DOHH2 (cell line): ENCODE data around the gene TSPAN10.
A peak's percentile ranks its signal among the peaks of the same experiment; 100 is the strongest.

ENCODE experiments used
- H3F3A ChIP-seq: fragments of 200-600 bp; sonication (generic), shearing (Covaris generic); 2 replicates; pipeline ENCODE4 v1.6.0; 2016; ENCODE audit warnings: antibody characterized with exemption, mild to moderate bottlenecking; ENCODE audit not compliant: control insufficient read depth, insufficient read depth
- H3K27ac ChIP-seq: fragments of 200-600 bp; sonication (generic); 2 replicates; pipeline ENCODE4 v1.5.1; 2014; ENCODE audit warnings: low read depth, mild to moderate bottlenecking, low read length, moderate library complexity
- H3K27me3 ChIP-seq: fragments of 200-600 bp; sonication (generic); 2 replicates; pipeline ENCODE4 v1.6.1; 2014; ENCODE audit warnings: mild to moderate bottlenecking, low read length, mixed read lengths; ENCODE audit not compliant: control insufficient read depth
- H3K36me3 ChIP-seq: fragments of 200-600 bp; sonication (generic); 2 replicates; pipeline ENCODE4 v1.6.1; 2014; ENCODE audit warnings: mild to moderate bottlenecking, low read length, moderate library complexity, mixed read lengths; ENCODE audit not compliant: control insufficient read depth
- H3K4me1 ChIP-seq: fragments of 200-600 bp; sonication (generic); 2 replicates; pipeline ENCODE4 v1.6.1; 2014; ENCODE audit warnings: mild to moderate bottlenecking, low read length, mixed read lengths; ENCODE audit not compliant: control insufficient read depth
- H3K4me2 ChIP-seq: fragments of 200-600 bp; sonication (generic); 2 replicates; pipeline ENCODE4 v1.6.0; 2014; ENCODE audit warnings: mild to moderate bottlenecking, low read length, moderate library complexity
- H3K4me3 ChIP-seq: fragments of 200-600 bp; sonication (generic); 2 replicates; pipeline ENCODE4 v1.5.1; 2014; ENCODE audit warnings: mild to moderate bottlenecking, low read length, mixed read lengths
- H3K79me2 ChIP-seq: fragments of 200-600 bp; sonication (generic); 2 replicates; pipeline ENCODE4 v1.6.1; 2014; ENCODE audit warnings: mild to moderate bottlenecking, low read length, mixed read lengths; ENCODE audit not compliant: control insufficient read depth
- H3K9me2 ChIP-seq: fragments of 200-600 bp; sonication (generic); replicated peaks from 2 replicates; pipeline ENCODE4 v1.6.1; 2014; ENCODE audit warnings: mild to moderate bottlenecking, low read length, mixed read lengths; ENCODE audit not compliant: control insufficient read depth
- H3K9me3 ChIP-seq: fragments of 200-600 bp; sonication (generic); 2 replicates; pipeline ENCODE4 v1.6.1; 2014; ENCODE audit warnings: antibody characterized with exemption, low read length, mixed read lengths; ENCODE audit not compliant: control insufficient read depth, insufficient read depth
- H4K20me1 ChIP-seq: fragments of 200-600 bp; sonication (generic); 2 replicates; pipeline ENCODE4 v1.6.0; 2014; ENCODE audit warnings: low read depth, mild to moderate bottlenecking, antibody characterized with exemption, low read length, moderate library complexity; ENCODE audit not compliant: control insufficient read depth, insufficient read depth
- CTCF ChIP-seq: fragments of 200-600 bp; sonication (generic); IDR thresholded peaks from one replicate; pipeline ENCODE4 v1.5.1; 2014; ENCODE audit warnings: antibody characterized with exemption, mild to moderate bottlenecking, low read depth, low read length; ENCODE audit not compliant: poor library complexity, severe bottlenecking
- EZH2phosphoT487 ChIP-seq: fragments of 200-600 bp; sonication (generic); IDR thresholded peaks from 2 replicates; pipeline ENCODE4 v1.6.1; 2017; ENCODE audit warnings: borderline replicate concordance, mild to moderate bottlenecking, antibody characterized with exemption, low read length, moderate library complexity, mixed read lengths

The TSPAN10 gene

GRCh38 chr17:81665205-81666091 is 28.5 kb downstream of the TSPAN10 start:
- Histone ChIP-seq H3K36me3 (peaks cover 59% of the 10 kb centered on the region), H3K79me2 (peaks cover 57% of the 10 kb centered on the region), H3K4me1 (peaks cover 26% of the 10 kb centered on the region), H3K4me2 (peak overlapping the region; percentile 100), H3K9me2 (no peaks in the 10 kb centered on the region), H3K27me3 (no peaks in the 10 kb centered on the region), H3K9me3 (no peaks in the 10 kb centered on the region), H3F3A (peaks cover 10% of the 10 kb centered on the region), H3K27ac (peak overlapping the region; percentile 79), H4K20me1 (no peaks in the 10 kb centered on the region), H3K4me3 (peak overlapping the region; percentile 97)
- no peak for TF ChIP-seq EZH2phosphoT487
- no peak for TF ChIP-seq CTCF

GRCh38 chr17:81666092-81666341 is 29.0 kb downstream of the TSPAN10 start:
- no peaks in the 10 kb centered on the region for H4K20me1 ChIP-seq
- H3K9me2 ChIP-seq, result no peaks in the 10 kb centered on the region
- peaks cover 58% of the 10 kb centered on the region for H3K79me2 ChIP-seq
- peaks cover 64% of the 10 kb centered on the region for H3K36me3 ChIP-seq
- peaks cover 10% of the 10 kb centered on the region for H3F3A ChIP-seq
- no peaks in the 10 kb centered on the region for H3K9me3 ChIP-seq
- peaks cover 25% of the 10 kb centered on the region for H3K4me1 ChIP-seq
- peak overlapping the region; percentile 79 for H3K27ac ChIP-seq
- H3K4me3 ChIP-seq, result peak overlapping the region; percentile 97
- H3K27me3 ChIP-seq, result no peaks in the 10 kb centered on the region
- TF ChIP-seq CTCF (no peak), EZH2phosphoT487 (no peak)
- peak overlapping the region; percentile 100 for H3K4me2 ChIP-seq

GRCh38 chr17:81666342-81667191 is 29.6 kb downstream of the TSPAN10 start, which contains the start of the genes CCDC137 and OXLD1:
CCDC137 (plus strand) TSS chr17:81666737; CDS start chr17:81666767, 30 bp downstream.
OXLD1 (minus strand) TSS chr17:81666605; CDS start chr17:81666577, 28 bp downstream.
- H3K4me1 ChIP-seq, result peaks cover 25% of the 10 kb centered on the region
- H3K36me3 ChIP-seq, result peaks cover 70% of the 10 kb centered on the region
- H3F3A ChIP-seq, result peaks cover 10% of the 10 kb centered on the region
- H3K9me2 ChIP-seq, result no peaks in the 10 kb centered on the region
- peak within 1 kb of the TSS; percentile 100 for H3K4me2 ChIP-seq
- H3K9me3 ChIP-seq, result no peaks in the 10 kb centered on the region
- H3K27ac ChIP-seq, result peak within 1 kb of the TSS; percentile 79
- H4K20me1 ChIP-seq, result no peaks in the 10 kb centered on the region
- H3K27me3 ChIP-seq, result no peaks in the 10 kb centered on the region
- H3K4me3 ChIP-seq, result peak within 1 kb of the TSS; percentile 97
- TF ChIP-seq CTCF (no peak), EZH2phosphoT487 (no peak)
- peaks cover 63% of the 10 kb centered on the region for H3K79me2 ChIP-seq
